BLaER1 (cell line): ENCODE results near the gene RASL11A.
"Not testable (repeated sequence)": the region's sequence is repeated elsewhere in the genome, so short reads cannot be mapped to it uniquely, and the experiment has no call there.

Source experiments
- H3K27ac ChIP-seq: shearing (Covaris generic); formaldehyde crosslinking; 2 replicates; pipeline ENCODE4 v1.8.1; 2022
- H3K27me3 ChIP-seq: shearing (Covaris generic); formaldehyde crosslinking; 2 replicates; pipeline ENCODE4 v1.8.1; 2022
- H3K36me3 ChIP-seq: shearing (Covaris generic); formaldehyde crosslinking; 2 replicates; pipeline ENCODE4 v1.8.1; 2022
- H3K4me1 ChIP-seq: shearing (Covaris generic); formaldehyde crosslinking; 2 replicates; pipeline ENCODE4 v1.8.1; 2022
- H3K4me2 ChIP-seq: shearing (Covaris generic); formaldehyde crosslinking; 2 replicates; pipeline ENCODE4 v1.8.1; 2022
- H3K4me3 ChIP-seq: shearing (Covaris generic); formaldehyde crosslinking; 2 replicates; pipeline ENCODE4 v1.8.1; 2022
- H3K9ac ChIP-seq: shearing (Covaris generic); formaldehyde crosslinking; 2 replicates; pipeline ENCODE4 v1.8.1; 2022
- H3K9me3 ChIP-seq: shearing (Covaris generic); formaldehyde crosslinking; 2 replicates; pipeline ENCODE4 v1.8.1; 2022
- H4K20me1 ChIP-seq: shearing (Covaris generic); formaldehyde crosslinking; 2 replicates; pipeline ENCODE4 v1.8.1; 2022
- Cebpa-rat ChIP-seq: shearing (Covaris generic); IDR thresholded peaks from 2 replicates; pipeline ENCODE4 v1.8.1; 2022

RASL11A gene

DNA sequence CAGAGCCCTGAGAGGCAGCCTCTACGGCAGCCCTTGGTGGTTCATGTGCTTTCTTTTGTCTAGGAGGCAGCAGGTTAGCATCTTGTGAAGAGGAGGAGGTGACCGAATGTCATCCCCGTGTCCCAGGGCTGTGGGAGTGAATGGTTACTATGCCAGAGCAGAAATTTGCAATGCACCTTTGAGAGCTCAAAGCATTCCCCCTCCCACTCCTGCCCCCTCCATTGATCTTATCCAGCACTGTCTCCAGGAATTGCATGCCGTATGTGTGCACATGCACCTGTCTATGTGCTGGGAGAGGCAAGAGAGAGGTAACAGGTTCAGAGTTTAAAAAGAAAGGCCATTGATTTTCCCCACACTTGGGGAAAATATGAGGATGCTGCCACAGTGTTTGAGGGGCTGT lies 10.2 kb downstream of the RASL11A start:
- Histone ChIP-seq H3K27ac (no peak overlapping the region), H3K36me3 (no peaks in the 10 kb centered on the region), H3K4me3 (no peak overlapping the region), H4K20me1 (no peaks in the 10 kb centered on the region), H3K4me1 (peaks cover 13% of the 10 kb centered on the region), H3K9ac (no peak overlapping the region), H3K4me2 (no peak overlapping the region), H3K9me3 (no peaks in the 10 kb centered on the region), H3K27me3 (no peaks in the 10 kb centered on the region)
- no peak for TF ChIP-seq Cebpa-rat

- Histone ChIP-seq H3K36me3 (no peaks in the 10 kb centered on the region), H3K27ac (no peak overlapping the region), H3K4me3 (no peak overlapping the region), H4K20me1 (no peaks in the 10 kb centered on the region), H3K9ac (no peak overlapping the region), H3K27me3 (no peaks in the 10 kb centered on the region), H3K9me3 (no peaks in the 10 kb centered on the region), H3K4me1 (peaks cover 15% of the 10 kb centered on the region), H3K4me2 (no peak overlapping the region)
- no peak for TF ChIP-seq Cebpa-rat
These were observed 10.8 kb downstream of the RASL11A start for GRCh38 chr13:27281420-27281819.

- Histone ChIP-seq H3K4me2 (no peak overlapping the region), H4K20me1 (no peaks in the 10 kb centered on the region), H3K36me3 (no peaks in the 10 kb centered on the region), H3K9ac (no peak overlapping the region), H3K4me1 (peaks cover 15% of the 10 kb centered on the region), H3K27ac (no peak overlapping the region), H3K4me3 (no peak overlapping the region), H3K9me3 (no peaks in the 10 kb centered on the region), H3K27me3 (no peaks in the 10 kb centered on the region)
- no peak for TF ChIP-seq Cebpa-rat
These were observed 13.4 kb downstream of the RASL11A start for GRCh38 chr13:27283906-27284493.

- no peaks in the 10 kb centered on the region for H3K27me3 ChIP-seq
- no peak overlapping the region for H3K27ac ChIP-seq
- peaks cover 15% of the 10 kb centered on the region for H3K4me1 ChIP-seq
- no peak overlapping the region for H3K4me2 ChIP-seq
- no peaks in the 10 kb centered on the region for H3K36me3 ChIP-seq
- no peaks in the 10 kb centered on the region for H4K20me1 ChIP-seq
- no peak overlapping the region for H3K4me3 ChIP-seq
- H3K9ac ChIP-seq, result no peak overlapping the region
- no peak for TF ChIP-seq Cebpa-rat
- H3K9me3 ChIP-seq, result no peaks in the 10 kb centered on the region
These were observed 17.8 kb downstream of the RASL11A start for GRCh38 chr13:27288392-27288791.

DNA sequence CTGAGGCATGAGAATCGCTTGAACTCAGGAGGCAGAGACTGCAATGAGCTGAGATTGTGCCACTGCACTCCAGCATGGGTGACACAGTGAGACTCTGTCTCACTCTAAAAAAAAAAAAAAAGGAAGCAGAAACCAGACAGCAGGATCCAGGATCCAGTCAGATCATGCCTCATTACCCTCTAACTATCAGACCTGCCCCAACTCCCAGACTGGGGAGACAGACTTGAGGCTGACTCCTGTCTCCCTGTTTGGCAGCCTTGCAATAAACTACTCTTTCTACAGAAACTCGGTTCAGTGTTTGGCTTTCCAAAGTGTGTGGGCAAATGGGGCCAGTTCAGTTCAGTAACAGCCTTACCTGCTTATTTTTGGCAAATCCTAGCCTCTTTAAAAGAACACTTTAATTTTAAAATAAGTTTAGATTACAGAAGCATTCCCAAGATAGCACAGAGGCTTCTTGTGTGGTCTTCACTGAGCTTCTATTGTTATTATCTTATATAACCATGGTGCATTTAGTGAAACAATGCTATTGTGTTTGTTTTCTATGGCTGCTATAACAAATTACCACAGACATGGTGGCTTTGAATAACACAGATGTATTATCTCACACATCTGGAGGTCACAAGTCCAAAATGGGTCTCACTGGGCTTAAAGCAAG lies 18.5 kb downstream of the RASL11A start:
- TF ChIP-seq Cebpa-rat, result no peak
- Histone ChIP-seq H3K27me3 (no peaks in the 10 kb centered on the region), H3K9me3 (no peaks in the 10 kb centered on the region), H3K27ac (no peak overlapping the region), H3K4me3 (no peak overlapping the region), H3K9ac (no peak overlapping the region), H4K20me1 (no peaks in the 10 kb centered on the region), H3K4me1 (peaks cover 15% of the 10 kb centered on the region), H3K36me3 (no peaks in the 10 kb centered on the region), H3K4me2 (no peak overlapping the region)

- no peaks in the 10 kb centered on the region for H3K9me3 ChIP-seq
- H3K27ac ChIP-seq, result no peak overlapping the region
- H3K36me3 ChIP-seq, result no peaks in the 10 kb centered on the region
- H3K27me3 ChIP-seq, result no peaks in the 10 kb centered on the region
- no peak overlapping the region for H3K4me2 ChIP-seq
- no peaks in the 10 kb centered on the region for H4K20me1 ChIP-seq
- H3K4me1 ChIP-seq, result peaks cover 2% of the 10 kb centered on the region
- TF ChIP-seq Cebpa-rat, result no peak
- H3K9ac ChIP-seq, result no peak overlapping the region
- no peak overlapping the region for H3K4me3 ChIP-seq
These were observed 20.1 kb downstream of the RASL11A start for GRCh38 chr13:27290715-27291114.

- H3K4me2 ChIP-seq, H3K36me3 ChIP-seq, H3K9me3 ChIP-seq, H3K27me3 ChIP-seq, H3K27ac ChIP-seq, H3K9ac ChIP-seq, H3K4me3 ChIP-seq, H4K20me1 ChIP-seq, H3K4me1 ChIP-seq: not testable (repeated sequence)
These were observed 21.3 kb downstream of the RASL11A start for GRCh38 chr13:27291967-27292366.

GRCh38 chr13:27293076-27293691 lies 22.6 kb downstream of the RASL11A start:
- Histone ChIP-seq H4K20me1 (no peaks in the 10 kb centered on the region), H3K9ac (no peak overlapping the region), H3K4me1 (no peaks in the 10 kb centered on the region; the same call in 1 of the 2 replicates), H3K27ac (no peak overlapping the region), H3K9me3 (no peaks in the 10 kb centered on the region), H3K27me3 (no peaks in the 10 kb centered on the region), H3K36me3 (no peaks in the 10 kb centered on the region), H3K4me2 (no peak overlapping the region), H3K4me3 (no peak overlapping the region)
- TF ChIP-seq Cebpa-rat, result no peak

- no peak for TF ChIP-seq Cebpa-rat
- H3K4me1 ChIP-seq, result no peaks in the 10 kb centered on the region; the same call in 1 of the 2 replicates
- no peak overlapping the region for H3K4me3 ChIP-seq
- H3K36me3 ChIP-seq, result no peaks in the 10 kb centered on the region
- H4K20me1 ChIP-seq, result no peaks in the 10 kb centered on the region
- no peaks in the 10 kb centered on the region for H3K27me3 ChIP-seq
- no peak overlapping the region for H3K4me2 ChIP-seq
- no peak overlapping the region for H3K27ac ChIP-seq
- no peak overlapping the region for H3K9ac ChIP-seq
- H3K9me3 ChIP-seq, result no peaks in the 10 kb centered on the region
These were observed 23.4 kb downstream of the RASL11A start for GRCh38 chr13:27293873-27294515.

GRCh38 chr13:27295096-27295495 lies 24.5 kb downstream of the RASL11A start:
- H3K4me2 ChIP-seq, result no peak overlapping the region
- no peaks in the 10 kb centered on the region; the same call in 1 of the 2 replicates for H3K4me1 ChIP-seq
- no peaks in the 10 kb centered on the region for H3K27me3 ChIP-seq
- H3K4me3 ChIP-seq, result no peak overlapping the region
- H3K27ac ChIP-seq, result no peak overlapping the region
- H3K9ac ChIP-seq, result no peak overlapping the region
- H3K36me3 ChIP-seq, result no peaks in the 10 kb centered on the region
- H4K20me1 ChIP-seq, result no peaks in the 10 kb centered on the region
- no peaks in the 10 kb centered on the region for H3K9me3 ChIP-seq
- TF ChIP-seq Cebpa-rat, result no peak
